ENCODE data around the gene SND1.

- no peak for TF ChIP-seq CTCF (IDR thresholded peaks at IDR 0.05 in 8 of 11, conservative IDR thresholded peaks at IDR 0.05 in 3 of 11)
- no peak for TF ChIP-seq POLR2AphosphoS5 (IDR thresholded peaks at IDR 0.05)
Measured at GRCh38 chr7:127677433-127678230, 25.6 kb downstream of the SND1 start.
